SK-N-SH (cell line): ENCODE data around the gene RASA1. TPM values are rescaled to one million over a fixed set of nuclear protein-coding genes. Genes with fewer than 3 reads are reported as not detected.

ENCODE experiments used
- CTCF ChIA-PET: fragments of 300-600, 350-600 bp; formaldehyde crosslinking; extraction: SDS; loops from one replicate; lab custom pipeline; 2021; lab: Yijun Ruan, JAX
- POLR2A ChIA-PET: fragments of 350-600 bp; sonication (Branson Sonifier 250); formaldehyde crosslinking; extraction: SDS; loops from one replicate; lab custom pipeline; 2020; ENCODE audit warnings: antibody characterized with exemption, inconsistent platforms; lab: Yijun Ruan, JAX
- DNase-seq: peaks from one replicate; pipeline ENCODE4 v3.0.0; 2012
- H2AFZ ChIP-seq: fragments of 200-600 bp; sonication (generic); 2 replicates; pipeline ENCODE4 v1.8.1; 2016; ENCODE audit warnings: antibody characterized with exemption, mild to moderate bottlenecking, low read depth
- H3F3A ChIP-seq: fragments of 200-600 bp; sonication (generic); replicated peaks from 2 replicates; pipeline ENCODE3; 2016; ENCODE audit warnings: antibody characterized with exemption, mild to moderate bottlenecking; ENCODE audit not compliant: insufficient read depth
- H3K27ac ChIP-seq, 2 experiments: fragments of 200-500 bp in 1 of 2; fragments of 200-600 bp in 1 of 2; sonication (Bioruptor generic) in 1 of 2; sonication (generic), shearing (Covaris generic) in 1 of 2; 2 replicates each; pipeline versions ENCODE4 v1.5.1 to v1.6.1; 2014 to 2016; ENCODE audit warnings: low read depth in 2 of 2, inconsistent platforms in 1 of 2, low read length in 1 of 2, mild to moderate bottlenecking in 1 of 2, mixed read lengths in 1 of 2
- H3K27me3 ChIP-seq: fragments of 200-600 bp; sonication (generic), shearing (Covaris generic); 2 replicates; pipeline ENCODE4 v1.6.1; 2016; ENCODE audit warnings: mixed run types; ENCODE audit not compliant: insufficient read depth
- H3K36me3 ChIP-seq, 2 experiments: fragments of 200-500 bp in 1 of 2; fragments of 200-600 bp in 1 of 2; sonication (Bioruptor generic) in 1 of 2; sonication (generic) in 1 of 2; replicated peaks in 1 of 2; 2 replicates each; pipeline versions ENCODE3 to v1.5.1; 2014 to 2016; ENCODE audit warnings: low read length in 1 of 2, mild to moderate bottlenecking in 1 of 2; ENCODE audit not compliant: insufficient read depth in 2 of 2, control insufficient read depth in 1 of 2
- H3K4me1 ChIP-seq, 2 experiments: fragments of 200-500 bp in 1 of 2; fragments of 200-600 bp in 1 of 2; sonication (Bioruptor generic) in 1 of 2; sonication (generic), shearing (Covaris generic) in 1 of 2; 2 replicates each; pipeline versions ENCODE4 v1.5.1 to v1.6.1; 2014 to 2016; ENCODE audit warnings: low read depth in 1 of 2, low read length in 1 of 2, mixed run types in 1 of 2; ENCODE audit not compliant: insufficient read depth in 2 of 2, control insufficient read depth in 1 of 2
- H3K4me2 ChIP-seq: fragments of 200-600 bp; sonication (generic), shearing (Covaris generic); 2 replicates; pipeline ENCODE4 v1.6.1; 2017; ENCODE audit warnings: mixed run types
- H3K4me3 ChIP-seq, 2 experiments: fragments of 200-500 bp in 1 of 2; fragments of 200-600 bp in 1 of 2; sonication (Bioruptor generic) in 1 of 2; sonication (generic), shearing (Covaris generic) in 1 of 2; 2 replicates each; pipeline versions ENCODE4 v1.5.1 to v1.8.1; 2014 to 2016; ENCODE audit warnings: low read depth in 2 of 2, inconsistent platforms in 1 of 2, low read length in 1 of 2, mild to moderate bottlenecking in 1 of 2, mixed read lengths in 1 of 2, moderate library complexity in 1 of 2
- H3K79me2 ChIP-seq: fragments of 200-600 bp; sonication (generic); 2 replicates; pipeline ENCODE4 v1.8.1; 2017; ENCODE audit warnings: mild to moderate bottlenecking; ENCODE audit not compliant: insufficient read depth
- H3K9ac ChIP-seq: fragments of 200-600 bp; sonication (generic); 2 replicates; pipeline ENCODE4 v1.6.1; 2017; ENCODE audit warnings: mixed run types
- H3K9me2 ChIP-seq: fragments of 200-600 bp; sonication (generic); 2 replicates; pipeline ENCODE4 v1.6.1; 2017; ENCODE audit warnings: mixed run types
- H3K9me3 ChIP-seq: fragments of 200-600 bp; sonication (generic); 2 replicates; pipeline ENCODE4 v1.6.1; 2017; ENCODE audit warnings: mixed run types, mild to moderate bottlenecking, moderate library complexity
- H4K20me1 ChIP-seq: fragments of 200-600 bp; sonication (generic); 2 replicates; pipeline ENCODE4 v1.6.1; 2017; ENCODE audit warnings: mild to moderate bottlenecking, mixed run types; ENCODE audit not compliant: insufficient read depth
- ELF1 ChIP-seq: IDR thresholded peaks from 2 replicates; pipeline ENCODE4 v1.4.0; 2012
- FOSL2 ChIP-seq: IDR thresholded peaks from 2 replicates; pipeline ENCODE4 v1.4.0; 2012; ENCODE audit warnings: low read depth, mild to moderate bottlenecking, moderate library complexity, borderline replicate concordance
- GATA2 ChIP-seq: sonication (generic); formaldehyde crosslinking; IDR thresholded peaks from 2 replicates; pipeline ENCODE4 v1.5.0; 2020; ENCODE audit warnings: mild to moderate bottlenecking, missing genetic modification reagents
- MEF2A ChIP-seq: IDR thresholded peaks from 2 replicates; pipeline ENCODE4 v1.4.0; 2012; ENCODE audit warnings: low read depth, borderline replicate concordance
- MXI1 ChIP-seq: IDR thresholded peaks from 2 replicates; pipeline ENCODE4 v1.6.1; 2012; ENCODE audit warnings: mild to moderate bottlenecking, low read depth, low read length, improper control_type of control experiment
- NRF1 ChIP-seq: IDR thresholded peaks from 2 replicates; pipeline ENCODE4 v1.6.1; 2012; ENCODE audit warnings: low read depth, mild to moderate bottlenecking, low read length
- POLR2AphosphoS5 ChIP-seq: IDR thresholded peaks from 2 replicates; pipeline ENCODE4 v1.6.1; 2012; ENCODE audit warnings: low read depth, low read length
- SIN3A ChIP-seq: IDR thresholded peaks from 2 replicates; pipeline ENCODE4 v1.6.1; 2012; ENCODE audit warnings: low read depth, mild to moderate bottlenecking, low read length, moderate library complexity, borderline replicate concordance
- TAF1 ChIP-seq: IDR thresholded peaks from 2 replicates; pipeline ENCODE4 v1.6.1; 2012; ENCODE audit warnings: low read depth, mild to moderate bottlenecking, low read length, moderate library complexity, borderline replicate concordance
- WGBS: methylation state at CpG from one replicate; pipeline ENCODE4 v1.1.6; 2017; ENCODE audit warnings: low lambda C conversion rate; 5-methylcytosine and 5-hydroxymethylcytosine counted together
- polyA plus RNA-seq, 3 experiments: library from polyadenylated mRNA; depleted of rRNA; stranded (reverse); fragments of >200 nt; gene quantifications; 2 replicates each; pipeline ENCODE4 v1.2.3, GENCODE V29; 2012
- TF ChIP-seq, protein P1 (sequence below): IDR thresholded peaks from 2 replicates; pipeline ENCODE4 v1.4.0; 2012; ENCODE audit warnings: low read depth
- TF ChIP-seq, protein P2 (sequence below): IDR thresholded peaks from 2 replicates; pipeline ENCODE4; 2012

The RASA1 gene
- polyA plus RNA-seq, 1 of the 3 experiments (the other 2 are of a cell fraction) = 49.1 TPM

GRCh38 chr5:87390576-87391199 lies 123.0 kb downstream of the RASA1 start:
- TF ChIP-seq, protein P1, sequence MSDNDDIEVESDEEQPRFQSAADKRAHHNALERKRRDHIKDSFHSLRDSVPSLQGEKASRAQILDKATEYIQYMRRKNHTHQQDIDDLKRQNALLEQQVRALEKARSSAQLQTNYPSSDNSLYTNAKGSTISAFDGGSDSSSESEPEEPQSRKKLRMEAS = no peak
- peak; percentile 46; the same call in 1 of the 2 replicates for TF ChIP-seq POLR2AphosphoS5
- Histone ChIP-seq H3K4me2 (no peak overlapping the region), H3K79me2 (peaks cover 36% of the 10 kb centered on the region; the same call in 1 of the 2 replicates), H3K4me1 (peaks cover 0 to 25% of the 10 kb centered on the region in 2 experiments), H3K9me2 (no peaks in the 10 kb centered on the region), H3K9me3 (no peaks in the 10 kb centered on the region), H2AFZ (no peak overlapping the region), H3K27ac (peak overlapping the region; percentile 39 to 96; a peak in 2 of 4 replicates), H4K20me1 (no peaks in the 10 kb centered on the region), H3K36me3 (peaks cover 92 to 96% of the 10 kb centered on the region in 2 experiments), H3F3A (peaks cover 62% of the 10 kb centered on the region), H3K9ac (no peak overlapping the region), H3K4me3 (no peak overlapping the region), H3K27me3 (no peaks in the 10 kb centered on the region)
- 85% methylated on average over 5 of the region's 5 CpGs for WGBS
- ChIA-PET CTCF (interaction anchor here (1.1 kb wide), 1 partner anchor 10 kb away, joined by 3 read pairs; no protein-coding TSS in a partner anchor), POLR2A (no interaction called here)
- no peak for DNase-seq

- WGBS = 96% methylated on average over 1 of the region's 1 CpG
- H2AFZ ChIP-seq = no peak overlapping the region
- peaks cover 55% of the 10 kb centered on the region for H3F3A ChIP-seq
- no peak overlapping the region for H3K4me3 ChIP-seq
- H3K4me2 ChIP-seq = no peak overlapping the region
- H3K27ac ChIP-seq = peak overlapping the region; percentile 65 to 96; a peak in 3 of 4 replicates
- H3K79me2 ChIP-seq = peaks cover 48% of the 10 kb centered on the region; the same call in 1 of the 2 replicates
- H3K27me3 ChIP-seq = no peaks in the 10 kb centered on the region
- ChIA-PET CTCF (no interaction called here), POLR2A (no interaction called here)
- H3K9me3 ChIP-seq = no peaks in the 10 kb centered on the region
- no peak for DNase-seq
- peaks cover 0 to 25% of the 10 kb centered on the region in 2 experiments for H3K4me1 ChIP-seq
- H3K9me2 ChIP-seq = no peaks in the 10 kb centered on the region
- peak overlapping the region; percentile 52; the same call in 1 of the 2 replicates for H3K9ac ChIP-seq
- no peaks in the 10 kb centered on the region for H4K20me1 ChIP-seq
- no peak for TF ChIP-seq FOSL2
- TF ChIP-seq GATA2 (CRISPR knock-in tag) = no peak
- no peak for TF ChIP-seq MEF2A
- no peak for TF ChIP-seq MXI1
- no peak for TF ChIP-seq NRF1
- TF ChIP-seq ELF1 = no peak
- TF ChIP-seq SIN3A = no peak
- no peak for TF ChIP-seq TAF1
- TF ChIP-seq, protein P2, sequence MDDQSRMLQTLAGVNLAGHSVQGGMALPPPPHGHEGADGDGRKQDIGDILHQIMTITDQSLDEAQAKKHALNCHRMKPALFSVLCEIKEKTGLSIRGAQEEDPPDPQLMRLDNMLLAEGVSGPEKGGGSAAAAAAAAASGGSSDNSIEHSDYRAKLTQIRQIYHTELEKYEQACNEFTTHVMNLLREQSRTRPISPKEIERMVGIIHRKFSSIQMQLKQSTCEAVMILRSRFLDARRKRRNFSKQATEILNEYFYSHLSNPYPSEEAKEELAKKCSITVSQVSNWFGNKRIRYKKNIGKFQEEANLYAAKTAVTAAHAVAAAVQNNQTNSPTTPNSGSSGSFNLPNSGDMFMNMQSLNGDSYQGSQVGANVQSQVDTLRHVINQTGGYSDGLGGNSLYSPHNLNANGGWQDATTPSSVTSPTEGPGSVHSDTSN = no peak
- peaks cover 90 to 92% of the 10 kb centered on the region in 2 experiments for H3K36me3 ChIP-seq
Measured at GRCh38 chr5:87392170-87392569, 124.5 kb downstream of the RASA1 start.
